ENCODE data around the gene ZNF608. TPM values are rescaled to one million over a fixed set of nuclear protein-coding genes. Genes with fewer than 3 reads are reported as not detected.

ZNF608 gene
- total RNA-seq, 1 experiment from 2014 or later: 1.9 TPM

GRCh38 chr5:124696898-124697297 lies 49.5 kb downstream of the ZNF608 start:
- BruUV-seq (replicated peaks): no TSS peak
- intact Hi-C loops (cut with micrococcal nuclease; ENCODE audit: unreplicated experiment): no loop called here

More at GRCh38 chr5:124696898-124697297, 49.5 kb downstream of the ZNF608 start:
- ChIA-PET POLR2A (ENCODE audit: low non-redundant PET) (no interaction called here), CTCF (no interaction called here)
- Histone ChIP-seq H3K4me1 (ENCODE audit: insufficient read depth, low read length, poor library complexity, severe bottlenecking) (peaks cover 6% of the 10 kb centered on the region), H3K27ac (ENCODE audit: low read depth, low read length, poor library complexity, severe bottlenecking) (no peak overlapping the region), H3K4me3 (ENCODE audit: low read depth, low read length, poor library complexity, severe bottlenecking) (no peak overlapping the region), H3K27me3 (replicated peaks; ENCODE audit: insufficient read depth, low read depth, low read length, poor library complexity) (no peaks in the 10 kb centered on the region), H3K9me3 (ENCODE audit: low read depth, low read length, poor library complexity, severe bottlenecking) (no peaks in the 10 kb centered on the region), H3K36me3 (ENCODE audit: insufficient read depth, low read length, poor library complexity, severe bottlenecking) (no peaks in the 10 kb centered on the region)
- TF ChIP-seq CTCF (conservative IDR thresholded peaks at IDR 0.05; ENCODE audit: low read depth, low read length) (no peak), EZH2 (IDR thresholded peaks at IDR 0.05; ENCODE audit: borderline replicate concordance, low read depth, low read length, poor library complexity, severe bottlenecking) (no peak)
- DNase-seq (ENCODE audit: low spot score): no peak

All from A673 (cell line).